Stimulated activated CD8-positive, alpha-beta memory T cell treated with anti-CD3 and anti-CD28 coated beads, Interleukin-15, amount 100 ng/mL, for 1 hour (primary cell): Measurements from ENCODE around the gene OR5A1.
"Not testable (repeated sequence)": the region's sequence is repeated elsewhere in the genome, so short reads cannot be mapped to it uniquely, and the experiment has no call there.

Source experiments
- DNase-seq: peaks from one replicate; pipeline ENCODE4 v3.0.0-alpha.2; 2020; ENCODE audit warnings: low read depth

Gene OR5A1

DNA sequence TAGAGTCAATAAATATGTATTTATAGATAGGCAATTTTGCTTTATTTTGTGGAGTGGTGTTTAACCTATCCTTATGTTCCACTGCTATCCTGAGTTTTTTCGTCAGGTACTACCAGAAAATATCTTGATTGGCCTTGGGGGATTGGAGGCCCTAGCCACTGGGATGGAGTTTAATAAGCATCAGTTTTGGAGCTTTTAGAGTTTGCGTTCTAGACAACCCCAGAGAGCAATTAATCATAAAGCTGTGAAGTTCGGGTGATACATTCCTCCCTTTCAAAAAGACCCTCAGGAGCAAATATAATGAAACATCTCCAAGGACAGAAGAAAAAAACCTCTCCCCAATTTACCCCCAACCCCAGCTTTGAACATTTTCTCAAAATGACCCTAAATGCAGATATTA is at the start of gene OR5A1:
TSS of gene OR5A1 (plus strand) at position 301 of the 400 bp plus-strand sequence. CDS start 6,700 bp downstream, outside the sequence.
- no peak for DNase-seq

DNA sequence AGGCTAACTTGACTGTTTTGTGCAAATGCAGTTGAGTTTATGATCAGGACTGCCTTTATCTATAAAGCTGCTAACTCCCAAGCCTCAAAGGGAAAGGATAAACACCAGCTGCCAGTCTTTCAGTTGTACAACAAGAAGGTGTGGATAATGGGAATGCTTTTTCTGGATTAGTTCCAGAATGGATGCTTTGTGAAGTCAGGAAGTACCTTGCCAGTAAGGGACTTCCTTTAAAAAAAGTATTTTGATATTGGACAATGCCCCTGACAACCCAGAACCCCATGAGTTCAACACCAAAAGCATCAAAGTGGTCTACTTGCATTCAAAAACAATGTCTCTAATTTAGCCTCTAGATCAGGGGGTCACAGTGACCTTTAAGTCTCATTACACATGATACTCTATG is 42.1 kb upstream of the OR5A1 start:
- no peak for DNase-seq

DNA sequence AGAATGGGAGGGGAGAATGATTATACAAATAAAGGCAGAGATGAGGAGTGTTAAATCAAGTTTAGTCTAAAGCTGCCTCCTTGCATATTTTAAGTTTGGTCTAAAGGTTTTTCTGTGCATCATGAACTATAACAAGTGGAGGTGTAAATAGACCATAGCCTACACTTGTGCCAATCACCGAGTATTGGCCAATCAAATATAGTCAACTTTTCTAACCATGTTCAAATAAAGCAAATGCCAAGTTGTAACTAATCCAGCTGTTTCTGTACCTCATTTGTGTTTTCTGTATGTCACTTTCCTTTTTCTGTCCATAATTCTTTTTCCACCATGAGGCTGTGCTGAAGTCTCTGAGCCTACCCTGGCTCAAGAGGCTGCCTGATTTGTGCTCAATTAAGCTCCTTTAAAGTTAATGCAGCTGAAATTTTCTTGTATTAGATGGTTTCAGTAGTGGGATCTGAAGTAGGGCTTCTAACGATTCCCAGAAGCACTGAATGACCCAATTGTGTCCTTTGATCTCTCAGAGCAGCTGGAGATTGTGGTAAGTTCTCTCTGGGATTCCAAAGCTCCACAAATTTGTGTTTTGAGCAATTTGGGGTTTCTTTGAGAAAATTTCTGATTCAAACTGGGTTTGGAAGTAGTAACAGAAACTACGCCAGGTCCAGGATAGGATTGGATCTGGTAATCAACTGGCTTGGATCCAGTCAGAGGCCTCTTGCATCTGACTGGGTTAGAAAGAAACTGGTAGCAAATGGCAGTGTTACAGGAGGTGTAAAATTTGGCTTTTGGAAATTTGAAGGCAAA is 35.6 kb upstream of the OR5A1 start:
- DNase-seq: no peak

DNA sequence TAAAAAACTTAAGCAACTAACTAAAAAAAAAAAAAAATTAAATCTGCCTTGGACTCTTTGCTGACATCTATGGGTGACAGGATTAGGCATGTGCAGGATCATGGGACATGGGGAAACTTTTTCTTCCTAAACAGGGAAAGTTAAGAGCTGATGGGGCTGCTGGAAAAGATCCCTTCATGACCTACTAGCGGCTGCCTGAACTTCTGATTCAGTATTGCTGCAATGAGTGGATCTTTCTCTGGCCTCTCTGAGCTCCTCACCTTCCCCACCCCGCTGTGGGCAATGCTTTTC is 35.1 kb upstream of the OR5A1 start:
- DNase-seq: no peak

DNA sequence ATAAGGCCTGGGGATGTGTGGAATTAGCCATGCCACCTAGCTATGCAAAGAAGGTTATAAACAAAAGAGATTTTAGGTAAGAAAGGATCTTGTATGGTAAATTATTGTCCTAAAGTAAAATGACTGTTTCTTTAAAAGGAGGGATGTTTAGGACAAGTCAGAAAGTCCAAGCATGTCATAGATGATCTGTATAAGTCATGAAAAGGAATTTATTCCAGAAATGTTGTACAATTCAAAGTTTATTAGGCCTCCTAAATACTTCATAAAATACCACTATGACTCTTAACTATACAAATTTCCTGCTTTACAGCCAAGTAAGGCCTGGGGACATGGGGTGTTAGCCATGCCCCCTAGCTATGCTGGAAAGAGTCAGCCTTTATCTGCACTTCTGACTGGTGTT is 32.7 kb upstream of the OR5A1 start:
- no peak for DNase-seq

DNA sequence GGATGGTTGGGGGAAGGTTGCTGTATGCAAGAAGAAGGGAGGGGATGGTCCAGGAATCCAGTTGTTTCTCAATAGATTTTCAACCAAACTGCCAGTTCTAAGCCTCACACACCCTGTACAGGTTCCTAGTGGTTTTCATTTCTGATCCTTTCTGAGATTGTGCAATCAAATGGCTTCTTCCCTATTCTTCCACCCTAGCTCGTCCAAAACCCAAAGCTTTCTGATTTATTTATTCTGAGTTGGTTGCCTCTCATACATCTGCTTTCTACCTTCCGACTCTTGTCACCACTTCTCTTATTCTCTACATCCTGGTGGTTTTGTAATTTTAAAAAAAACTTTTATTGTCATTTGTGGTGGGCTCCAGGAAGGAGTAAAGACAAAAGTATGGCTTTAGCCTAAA is 22.6 kb upstream of the OR5A1 start:
- no peak for DNase-seq

DNA sequence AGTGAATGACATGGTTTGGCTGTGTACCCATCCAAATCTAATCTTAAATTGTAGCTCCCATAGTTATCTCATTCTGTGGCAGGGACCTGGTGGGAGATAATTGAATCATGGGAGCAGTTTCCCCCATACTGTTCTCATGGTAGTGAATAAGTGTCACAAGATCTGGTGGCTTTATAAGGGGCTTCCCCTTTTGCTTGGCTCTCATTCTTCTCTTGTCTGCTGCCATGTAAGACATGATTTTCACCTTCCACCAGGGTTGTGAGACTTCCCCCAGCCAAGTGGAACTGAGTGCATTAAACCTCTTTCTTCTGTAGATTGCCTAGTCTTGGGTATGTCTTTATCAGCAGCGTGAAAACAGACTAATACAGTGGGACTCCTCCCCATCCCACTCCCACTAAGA is 21.2 kb upstream of the OR5A1 start:
- DNase-seq: no peak

DNA sequence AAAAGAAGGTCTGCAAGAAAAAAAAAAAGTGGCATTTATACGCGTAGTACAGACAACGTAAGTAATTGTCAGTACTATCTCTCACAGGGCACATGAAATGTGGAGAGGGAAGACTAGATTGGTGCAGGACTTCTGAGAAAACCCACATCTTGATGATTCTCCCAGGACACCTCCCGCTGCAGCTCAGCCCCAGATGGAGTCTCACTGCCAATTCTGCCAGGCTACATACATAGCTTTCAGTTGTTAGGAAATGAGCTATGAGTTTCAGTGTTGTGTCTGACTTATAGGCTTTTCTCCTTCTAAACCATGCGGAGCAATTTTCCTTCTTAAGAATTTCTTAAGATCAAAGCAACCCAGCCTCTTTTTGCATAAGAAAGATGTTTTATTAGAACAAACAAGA is 19.7 kb upstream of the OR5A1 start:
- no peak for DNase-seq

DNA sequence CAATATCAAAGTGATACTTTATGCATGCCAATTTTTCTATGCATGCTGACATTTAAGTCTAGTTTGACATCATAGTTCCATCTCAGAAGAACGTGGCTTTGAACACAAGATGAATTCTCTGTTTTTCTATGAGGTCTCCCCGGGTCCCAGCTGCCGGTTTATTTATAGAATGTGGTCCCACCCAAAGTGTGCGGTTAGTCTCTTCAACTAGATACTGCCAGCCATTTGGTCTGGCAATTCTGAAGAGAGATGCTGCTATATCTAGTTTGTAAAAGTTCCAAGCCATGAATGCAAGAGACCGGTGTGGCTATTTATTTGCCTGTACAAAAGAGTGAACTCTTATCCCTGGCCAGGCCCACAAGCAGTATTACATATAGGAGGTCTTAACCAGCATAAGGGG is 19.2 kb upstream of the OR5A1 start:
- no peak for DNase-seq

DNA sequence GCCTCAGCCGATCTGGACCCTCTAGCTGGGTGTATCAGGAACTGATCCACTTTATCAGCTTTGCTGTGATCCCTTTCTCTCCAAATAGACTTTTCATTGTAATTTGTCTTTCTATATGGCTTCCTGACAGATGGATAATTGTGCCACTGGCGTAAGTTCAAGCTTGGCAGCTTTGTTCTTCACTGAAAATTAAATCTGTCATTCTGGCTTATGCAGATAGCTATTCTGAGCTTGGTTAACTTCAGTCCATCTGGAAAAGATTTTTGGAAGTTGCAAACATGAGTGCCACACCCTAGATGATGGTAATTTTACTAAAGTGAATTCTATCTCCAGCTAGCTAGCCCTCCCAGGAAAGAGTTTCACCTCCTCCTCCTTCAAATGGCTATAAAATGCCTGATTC is 18.1 kb upstream of the OR5A1 start:
- DNase-seq: no peak

DNA sequence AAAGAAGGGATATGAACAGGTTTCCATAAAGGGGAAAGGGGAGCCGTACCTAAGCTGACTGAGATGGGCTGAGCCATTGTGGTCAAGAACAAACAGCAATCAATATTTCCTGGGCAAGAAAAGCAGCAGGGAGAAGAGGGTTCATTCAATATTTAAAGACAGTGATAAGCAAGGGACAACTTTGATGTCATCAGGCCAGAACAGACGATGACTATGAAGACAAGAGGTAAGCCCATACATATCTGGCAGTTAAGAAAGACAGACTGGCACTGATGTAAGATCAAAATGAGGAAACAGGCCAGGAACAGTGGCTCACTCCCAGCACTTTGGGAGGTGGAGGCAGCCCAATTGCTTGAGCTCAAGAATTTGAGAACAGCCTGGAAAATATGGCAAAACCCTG is 12.4 kb upstream of the OR5A1 start:
- DNase-seq: no peak

DNA sequence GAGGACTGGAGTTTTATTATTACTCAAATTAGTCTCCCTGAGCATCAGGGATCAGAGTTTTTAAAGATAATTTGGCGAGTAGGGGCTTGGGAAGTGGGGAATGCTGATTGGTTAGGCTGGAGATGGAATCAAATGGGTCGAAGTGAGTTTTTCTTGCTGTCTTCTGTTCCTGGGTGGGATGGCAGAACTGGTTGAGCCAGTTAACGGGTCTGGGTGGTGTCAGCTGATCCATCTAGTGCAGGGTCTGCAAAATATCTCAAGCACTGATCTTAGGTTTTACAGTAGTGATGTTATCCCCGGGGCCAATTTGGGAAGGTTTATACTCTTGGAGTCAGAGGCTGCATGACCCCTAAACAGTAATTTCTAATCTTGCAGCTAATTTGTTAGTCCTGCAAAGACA is 11.1 kb upstream of the OR5A1 start:
- DNase-seq: no peak

DNA sequence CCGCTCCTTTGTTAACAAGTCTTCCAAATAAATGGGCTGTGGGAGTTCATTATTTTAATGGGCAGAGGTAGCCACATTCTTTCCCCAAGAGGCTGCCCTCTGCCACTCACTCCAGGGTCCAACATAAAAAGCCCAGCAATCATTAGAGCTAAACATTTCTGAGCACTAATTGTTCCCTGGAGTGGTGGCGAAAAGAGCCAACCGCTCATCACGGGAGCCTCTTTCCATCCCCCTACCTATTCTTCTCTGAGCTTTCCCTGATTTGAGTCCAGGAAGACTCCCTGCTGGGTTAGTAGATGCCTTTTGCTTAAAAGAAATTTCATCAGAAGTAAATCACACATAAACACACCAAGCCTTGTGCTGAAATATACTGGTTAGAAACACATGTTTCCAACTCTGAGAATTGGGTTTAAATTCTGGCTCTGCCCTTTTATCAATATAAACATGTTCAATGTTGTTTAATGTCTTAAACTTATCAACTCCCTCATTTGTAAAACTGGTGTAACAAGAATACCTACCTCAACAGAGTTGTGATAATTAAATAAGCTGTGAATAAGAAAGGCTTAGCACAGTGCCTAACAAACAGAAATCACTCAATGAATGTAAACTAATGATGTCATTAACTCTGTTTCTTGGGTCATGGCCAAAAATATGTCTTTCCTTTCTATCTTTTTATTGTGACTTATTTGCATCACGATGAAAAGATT is 9.8 kb upstream of the OR5A1 start, which contains the start of gene OR5A2:
TSS of gene OR5A2 (minus strand) at position 53 of the 707 bp plus-strand sequence. CDS start 3,460 bp downstream, outside the sequence.
- DNase-seq: no peak

DNA sequence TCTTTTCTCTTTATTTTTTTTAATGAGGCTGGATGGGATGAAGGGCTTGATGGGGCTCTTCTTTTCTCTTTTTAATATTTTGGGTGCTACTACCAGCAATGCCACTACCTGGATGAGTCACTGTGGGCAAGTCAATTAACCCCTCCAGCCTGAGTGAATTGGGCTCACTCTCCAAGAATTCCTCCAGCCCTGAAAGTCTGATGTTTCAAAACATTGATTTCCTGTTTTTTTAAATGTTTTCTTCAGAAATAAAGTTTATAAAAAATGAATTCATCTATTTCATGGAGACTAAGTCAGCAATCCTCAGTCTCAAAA is 9.2 kb upstream of the OR5A1 start:
- DNase-seq: no peak

DNA sequence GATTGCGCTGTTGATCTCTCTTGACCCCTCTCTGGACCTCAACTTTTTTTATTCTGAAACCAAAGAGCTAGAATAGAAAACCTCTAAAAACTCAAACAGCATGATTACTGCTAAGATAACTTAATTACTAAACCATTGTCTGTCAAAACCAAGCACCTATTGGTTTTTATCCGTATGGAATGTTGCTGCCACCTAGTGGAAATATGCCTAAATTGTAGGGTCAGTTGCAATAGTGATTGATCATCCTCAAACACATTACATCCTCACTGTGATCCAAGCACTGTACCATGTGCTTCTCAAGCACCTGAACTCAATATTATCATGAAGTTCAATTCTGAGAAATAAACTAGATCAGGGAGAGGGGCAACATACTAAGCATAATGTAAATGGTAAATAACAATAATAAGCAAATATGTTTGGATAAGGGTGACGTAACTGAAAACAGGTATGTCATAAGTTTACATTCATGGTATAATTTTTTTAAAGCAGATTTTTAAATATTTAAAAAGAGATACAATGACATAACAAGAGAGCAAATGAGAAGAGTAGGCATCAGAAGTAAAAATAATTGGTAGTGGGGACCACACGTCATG is 6.2 kb upstream of the OR5A1 start:
- no peak for DNase-seq

DNA sequence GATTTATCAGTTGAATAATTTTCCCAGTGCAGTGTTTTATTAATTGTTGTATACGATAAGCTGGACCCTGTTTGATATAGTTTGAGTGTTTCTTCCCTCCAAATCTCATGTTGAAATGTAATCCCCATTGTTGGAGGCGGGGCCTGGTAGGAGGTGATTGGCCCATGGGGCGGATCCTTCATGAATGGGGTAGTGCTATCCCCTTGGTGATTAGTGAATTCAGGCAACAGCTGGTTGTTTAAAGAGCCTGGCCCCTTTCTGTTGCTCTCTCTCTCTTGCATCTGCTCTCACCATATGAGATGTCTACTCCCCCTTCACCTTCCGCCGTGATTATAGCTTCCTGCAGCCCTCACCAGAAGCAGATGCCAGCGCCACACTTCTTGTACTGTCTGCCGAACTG is 1.5 kb downstream of the OR5A1 start:
- no peak for DNase-seq

DNA sequence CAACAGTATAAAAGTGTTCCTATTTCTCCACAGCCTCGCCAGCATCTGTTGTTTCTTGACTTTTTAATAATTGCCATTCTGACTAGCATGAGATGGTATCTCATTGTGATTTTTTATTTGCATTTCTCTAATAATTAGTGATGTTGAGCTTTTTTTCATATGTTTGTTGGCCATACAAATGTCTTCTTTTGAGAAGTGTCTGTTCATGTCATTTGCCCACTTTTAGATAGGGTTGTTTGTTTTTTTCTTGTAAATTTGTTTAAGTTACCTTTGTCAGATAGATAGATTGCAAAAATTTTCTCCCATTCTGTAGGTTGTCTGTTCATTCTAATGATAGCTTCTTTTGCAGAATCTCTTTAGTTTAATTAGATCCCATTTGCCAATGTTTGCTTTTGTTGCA is 9.4 kb downstream of the OR5A1 start:
- DNase-seq: not testable (repeated sequence)

DNA sequence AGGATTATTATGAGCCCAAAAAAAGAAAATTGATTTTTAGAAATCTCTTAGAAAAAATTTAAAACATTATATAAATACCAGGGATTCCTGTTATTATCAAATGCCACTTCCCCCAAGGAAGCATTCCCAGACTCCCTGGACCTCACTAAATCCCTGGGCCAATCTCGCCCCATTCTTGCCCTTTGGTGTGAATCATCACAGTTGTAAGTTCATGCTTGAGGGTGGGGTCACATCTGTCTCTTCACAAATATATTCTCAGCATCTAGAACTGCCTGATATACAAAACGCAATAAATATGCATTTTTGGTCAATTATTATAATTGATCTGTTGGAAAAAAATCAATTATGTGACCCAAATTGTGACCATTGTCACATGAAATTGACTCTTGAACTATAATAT is 12.2 kb downstream of the OR5A1 start:
- DNase-seq: no peak

DNA sequence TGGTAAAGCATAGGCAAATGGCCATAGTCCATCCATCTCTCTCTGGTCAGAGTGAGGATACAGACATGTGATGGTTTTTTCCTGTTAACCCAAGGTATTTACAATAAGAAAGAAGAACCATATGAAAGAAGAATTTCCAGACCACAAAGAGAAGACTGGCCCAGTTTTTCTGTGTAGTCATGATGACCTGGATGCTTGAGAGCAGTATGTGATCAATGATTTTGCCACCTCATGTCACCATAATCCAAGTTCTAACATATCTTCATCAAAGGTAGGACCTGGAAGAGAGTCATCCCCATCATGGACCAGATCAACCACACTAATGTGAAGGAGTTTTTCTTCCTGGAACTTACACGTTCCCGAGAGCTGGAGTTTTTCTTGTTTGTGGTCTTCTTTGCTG is 20.4 kb downstream of the OR5A1 start, which contains the start of gene OR4D6:
TSS of gene OR4D6 (plus strand) at position 301 of the 400 bp plus-strand sequence. CDS start at position 301, 0 bp downstream.
- DNase-seq: no peak

DNA sequence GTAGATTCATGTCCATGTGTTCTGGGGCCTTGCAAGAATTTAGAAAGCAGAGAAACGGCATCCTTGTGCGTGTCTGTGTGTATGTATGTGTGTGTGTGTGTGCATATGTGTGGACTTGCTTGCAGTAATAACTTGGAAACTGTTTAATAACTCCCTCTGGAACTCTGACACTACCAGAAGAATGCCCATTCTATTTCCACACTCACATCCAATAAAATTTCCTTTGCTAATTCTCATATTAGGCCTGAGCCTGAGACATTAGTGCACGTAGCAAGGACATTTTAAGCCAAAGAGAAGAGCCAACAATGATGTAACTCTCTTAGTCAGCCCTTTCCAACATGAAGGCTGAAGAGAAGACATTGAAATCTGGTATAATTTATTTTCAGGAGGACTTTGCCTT is 23.6 kb downstream of the OR5A1 start:
- DNase-seq: no peak

DNA sequence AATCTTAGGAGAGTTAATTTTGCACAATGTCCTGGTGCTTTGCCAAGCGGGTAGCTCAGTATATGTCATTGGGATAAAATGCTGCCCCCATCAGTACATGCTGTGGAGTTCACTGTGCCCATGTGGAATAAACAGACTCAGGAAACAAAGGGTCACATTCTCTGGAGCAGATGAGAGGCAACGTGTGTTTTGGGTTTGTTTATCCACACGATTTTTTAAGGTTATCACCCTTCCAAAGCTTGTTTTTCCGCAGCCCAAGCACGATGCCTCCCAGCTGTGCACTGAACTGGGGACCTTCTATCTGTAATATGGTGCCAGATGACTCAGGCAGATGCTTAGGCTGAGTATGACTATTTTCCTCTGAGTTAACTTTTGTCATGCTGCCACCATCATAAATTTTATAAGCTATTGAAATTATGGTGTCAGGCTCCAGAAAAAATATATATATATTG is 26.9 kb downstream of the OR5A1 start:
- DNase-seq: no peak

DNA sequence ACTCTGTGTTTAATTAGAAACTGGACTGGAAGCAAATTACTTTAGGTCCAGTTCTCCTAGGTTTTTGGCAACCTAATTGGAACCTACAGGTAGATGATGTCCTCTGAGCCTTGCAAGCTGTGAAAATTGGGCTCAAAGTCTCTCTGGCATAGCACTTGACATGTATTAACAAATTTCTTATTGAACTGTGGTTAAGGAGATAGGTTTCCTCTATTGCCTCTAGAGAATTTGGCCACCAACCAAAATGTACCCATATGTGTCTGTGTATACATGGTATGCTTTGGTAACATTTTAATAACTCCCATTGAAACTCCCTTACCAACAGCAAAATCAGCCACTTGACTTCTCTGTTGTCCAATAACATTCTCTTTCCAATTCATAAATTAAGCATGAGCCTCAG is 36.7 kb downstream of the OR5A1 start, which contains the start of gene OR4D10:
TSS of gene OR4D10 (plus strand) at position 301 of the 400 bp plus-strand sequence. CDS start 4,115 bp downstream, outside the sequence.
- DNase-seq: no peak

DNA sequence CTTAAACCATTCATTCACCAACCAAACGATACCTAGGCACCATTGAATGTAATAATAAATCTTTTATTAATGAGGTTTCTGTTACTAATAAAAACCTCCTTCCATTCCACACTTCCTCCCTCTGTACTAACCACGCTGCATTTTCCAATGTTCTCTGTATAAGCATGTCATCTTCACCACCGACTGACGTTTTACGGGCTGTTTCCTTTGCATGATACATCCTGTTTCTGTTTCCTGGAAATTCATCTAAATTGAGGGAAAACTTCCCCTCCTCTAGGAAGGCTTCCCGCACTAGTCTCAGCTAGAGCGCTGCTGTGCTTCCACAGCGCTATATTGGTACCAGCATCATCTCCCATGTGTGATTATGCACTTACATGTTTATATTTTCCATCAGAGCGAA is 38.9 kb downstream of the OR5A1 start:
- DNase-seq: no peak
